Activated T-cell treated with anti-CD3 and anti-CD28 coated beads for 48 hours (primary cell): Measurements from ENCODE around the gene BBC3.
"Not testable (repeated sequence)": the region's sequence is repeated elsewhere in the genome, so short reads cannot be mapped to it uniquely, and the experiment has no call there.

ENCODE experiments used
- DNase-seq: peaks from one replicate; pipeline ENCODE4 v3.0.0-alpha.2; 2020; ENCODE audit warnings: low read depth

The BBC3 gene

DNA sequence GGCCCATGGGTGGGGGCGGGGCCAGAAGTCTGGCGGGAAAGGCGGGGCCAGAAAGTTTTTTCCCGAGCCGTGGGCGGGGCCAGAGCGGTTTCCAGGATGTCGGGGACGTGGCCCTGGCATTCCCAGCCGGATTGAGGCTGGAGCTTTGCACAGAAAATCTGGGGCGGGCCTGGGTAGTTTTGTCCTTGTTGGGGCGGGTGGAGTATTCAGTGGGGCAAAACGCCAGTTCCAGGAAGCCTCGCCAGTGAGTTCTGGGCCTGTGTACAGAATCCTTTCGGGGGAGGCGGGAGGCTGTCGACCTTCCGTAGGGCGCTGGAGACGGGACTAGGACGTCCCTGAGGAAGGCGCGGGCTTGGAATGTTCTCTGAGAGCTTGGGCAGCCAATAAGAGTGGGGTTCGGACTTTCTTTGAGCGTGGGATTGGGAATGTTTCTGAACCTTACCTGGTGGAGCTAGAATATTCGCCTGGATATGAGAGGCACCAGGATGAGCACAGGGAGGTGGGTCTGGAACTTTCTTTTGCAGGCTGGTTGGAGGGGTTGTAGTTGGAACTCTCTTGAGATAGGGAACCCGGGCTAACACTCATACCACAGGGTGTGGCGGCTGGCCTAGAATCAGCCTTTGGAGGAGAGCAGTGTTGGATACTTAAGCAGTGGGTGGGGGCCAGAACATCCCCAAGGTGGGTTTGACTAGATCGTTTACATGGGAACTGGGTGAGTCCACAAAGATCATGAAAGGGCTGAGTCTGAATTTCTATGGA lies 26.6 kb upstream of the BBC3 start:
- no peak for DNase-seq

DNA sequence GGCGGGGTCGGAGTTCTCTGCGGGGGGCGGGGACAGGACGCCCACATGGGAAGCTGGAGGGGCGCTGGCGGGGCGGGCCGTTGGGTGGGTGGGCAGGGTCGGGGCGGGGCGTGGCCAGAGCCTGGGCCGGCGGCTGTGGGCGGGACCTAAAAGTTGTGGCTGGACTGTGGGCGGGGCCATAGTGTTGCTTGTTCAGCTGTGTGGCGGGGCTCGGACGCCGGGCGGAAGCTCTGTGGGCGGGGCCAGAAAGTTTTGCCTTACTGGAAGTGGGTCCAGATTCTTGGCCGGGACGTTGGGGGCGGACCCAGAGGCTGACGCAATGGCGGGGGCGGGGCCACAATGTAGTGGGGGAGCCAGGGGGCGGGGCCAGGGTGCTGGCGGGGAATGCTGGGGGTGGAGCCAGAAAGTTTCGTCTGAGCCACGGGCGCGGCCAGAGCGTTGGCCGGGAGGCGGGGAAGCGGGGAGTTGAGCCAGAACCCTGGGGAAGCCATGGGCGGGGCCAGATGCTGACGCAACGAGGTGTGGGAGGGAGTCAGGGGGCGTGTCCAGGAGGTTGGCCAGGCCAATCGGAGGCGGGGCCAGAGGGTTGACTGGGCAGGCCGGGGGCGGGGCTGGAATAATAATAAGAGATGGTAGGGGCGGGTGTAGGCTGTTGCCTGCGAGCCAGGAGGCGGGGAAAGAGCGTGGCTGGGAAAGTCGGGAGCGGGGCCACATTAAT lies 25.9 kb upstream of the BBC3 start:
- peak; percentile 100 for DNase-seq

DNA sequence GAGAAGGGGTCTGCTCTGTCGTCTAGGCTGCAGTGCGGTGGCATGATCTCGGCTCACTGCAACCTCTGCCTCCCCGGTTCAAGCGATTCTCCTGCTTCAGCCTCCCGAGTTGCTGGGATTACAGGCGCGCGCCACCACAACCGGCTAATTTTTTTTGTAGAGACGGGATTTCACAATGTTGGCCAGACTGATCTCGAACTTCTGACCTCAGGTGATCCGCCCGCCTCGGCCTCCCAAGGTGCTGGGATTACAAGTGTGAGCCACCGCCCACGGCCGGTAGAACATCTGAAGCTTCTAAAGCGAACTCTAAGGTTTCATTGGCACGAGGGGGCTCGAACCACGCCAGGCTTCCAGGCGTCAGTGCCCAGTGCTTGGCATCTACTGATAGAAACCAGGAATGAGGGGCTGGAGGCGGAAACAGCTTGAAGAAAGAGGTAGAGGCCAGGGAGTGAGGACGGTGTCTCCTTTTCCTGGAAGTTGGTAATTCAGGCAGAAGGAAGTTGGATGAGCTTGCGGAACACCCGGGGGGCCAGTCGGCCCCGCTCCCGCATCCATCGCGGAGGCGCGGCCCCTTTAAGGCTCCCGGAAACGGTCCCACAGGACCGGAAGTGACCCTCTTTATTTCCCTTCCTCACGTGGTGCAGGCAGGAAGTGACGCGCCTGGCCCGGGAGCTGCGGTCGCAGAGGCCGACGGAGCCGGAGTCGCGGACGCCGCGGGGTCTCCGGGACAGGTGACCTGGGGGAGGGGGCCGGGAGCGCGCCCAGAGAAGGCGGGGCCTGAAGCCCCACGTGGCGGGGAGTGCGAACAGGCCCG lies 25.1 kb upstream of the BBC3 start, which contains the start of gene CCDC9:
Gene CCDC9, plus strand, starts transcription at position 647 of the 814 bp plus-strand sequence. CDS start 1,876 bp downstream, outside the sequence.
- peak; percentile 97 for DNase-seq

DNA sequence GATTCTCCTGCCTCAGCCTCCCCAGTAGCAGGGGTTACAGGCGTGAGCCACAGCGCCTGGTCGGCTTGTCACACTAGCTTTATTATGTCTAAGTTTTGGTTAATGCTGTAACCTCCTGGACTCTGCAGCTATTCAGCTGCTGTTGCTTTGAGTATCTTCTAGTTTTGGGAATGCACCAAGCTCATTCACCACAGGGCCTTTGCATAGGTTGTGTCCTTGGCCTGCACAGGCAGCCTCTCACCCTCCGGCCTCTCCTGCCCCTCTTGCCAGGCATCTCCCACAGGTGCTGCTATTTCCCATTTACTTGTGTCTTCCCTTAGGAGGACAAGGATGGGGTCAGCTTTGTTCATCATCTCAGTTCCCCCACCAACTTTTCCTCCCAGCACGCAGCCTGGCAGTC lies 23.0 kb upstream of the BBC3 start:
- no peak for DNase-seq

DNA sequence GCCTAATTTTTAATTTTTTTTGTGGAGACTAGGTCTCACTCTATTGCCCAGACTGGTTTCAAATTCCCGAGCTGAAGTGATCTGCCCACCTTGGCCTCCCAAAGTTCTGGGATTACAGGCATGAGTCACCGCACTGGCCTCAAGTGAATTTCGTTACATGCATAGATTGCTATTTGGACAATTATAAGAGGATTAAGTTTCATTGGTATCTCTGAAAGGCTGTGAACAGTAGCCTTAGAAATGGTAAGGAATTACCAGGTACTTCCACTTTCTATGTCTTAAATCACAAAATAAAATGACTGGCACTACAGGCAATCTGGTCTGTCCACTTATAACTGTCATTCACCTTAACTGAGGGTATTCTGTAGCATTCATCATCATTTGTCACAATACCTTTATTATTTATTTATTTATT lies 22.5 kb upstream of the BBC3 start:
- DNase-seq = no peak

DNA sequence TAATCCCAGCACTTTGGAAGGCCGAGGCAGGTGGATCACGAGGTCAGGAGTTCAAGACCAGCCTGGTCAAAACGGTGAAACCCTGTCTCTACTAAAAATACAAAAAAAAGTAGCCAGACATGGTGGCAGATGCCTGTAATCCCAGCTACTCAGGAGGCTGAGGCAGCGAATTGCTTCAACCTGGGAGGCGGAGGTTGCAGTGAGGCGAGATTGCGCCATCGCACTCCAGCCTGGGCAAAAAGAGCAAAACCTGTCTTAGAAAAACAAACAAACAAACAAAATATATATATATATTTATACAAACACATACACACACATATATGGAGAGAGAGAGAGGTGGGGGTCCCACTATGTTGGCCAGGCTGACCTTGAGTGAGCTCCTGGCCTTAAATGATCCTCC lies 22.0 kb upstream of the BBC3 start:
- not testable (repeated sequence) for DNase-seq

DNA sequence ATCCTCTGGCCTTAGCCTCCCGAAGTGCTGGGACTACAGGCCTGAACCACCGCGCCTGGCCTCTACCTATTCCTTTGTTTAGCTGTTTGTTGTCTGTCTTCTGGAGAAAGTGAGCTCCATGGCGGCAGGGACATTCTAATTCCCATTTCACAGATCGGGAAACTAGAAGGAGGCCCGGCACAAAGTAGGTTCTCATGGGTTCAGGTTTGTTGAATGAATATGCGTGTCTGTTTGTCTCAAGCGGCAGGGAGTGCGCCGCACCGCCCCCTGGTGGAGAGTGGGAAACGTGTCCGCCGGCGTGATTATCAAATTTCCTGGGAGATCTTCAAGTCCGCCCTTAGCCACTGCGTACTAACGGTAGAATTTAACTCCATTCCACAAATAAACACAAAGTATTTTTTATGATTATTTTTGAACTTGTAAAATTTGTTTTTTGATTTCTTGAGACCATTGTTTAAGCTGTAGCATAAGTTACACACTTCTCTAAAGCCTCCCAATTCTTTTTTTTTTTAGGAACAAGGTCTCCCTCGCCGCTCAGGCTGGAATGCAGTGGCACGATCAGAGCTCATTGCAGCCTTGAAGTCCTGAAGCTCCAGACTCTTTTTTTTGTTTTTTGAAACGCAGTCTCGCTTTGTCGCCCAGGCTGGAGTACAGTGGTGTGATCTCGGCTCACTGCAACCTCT lies 16.4 kb upstream of the BBC3 start:
- DNase-seq = peak; percentile 79

DNA sequence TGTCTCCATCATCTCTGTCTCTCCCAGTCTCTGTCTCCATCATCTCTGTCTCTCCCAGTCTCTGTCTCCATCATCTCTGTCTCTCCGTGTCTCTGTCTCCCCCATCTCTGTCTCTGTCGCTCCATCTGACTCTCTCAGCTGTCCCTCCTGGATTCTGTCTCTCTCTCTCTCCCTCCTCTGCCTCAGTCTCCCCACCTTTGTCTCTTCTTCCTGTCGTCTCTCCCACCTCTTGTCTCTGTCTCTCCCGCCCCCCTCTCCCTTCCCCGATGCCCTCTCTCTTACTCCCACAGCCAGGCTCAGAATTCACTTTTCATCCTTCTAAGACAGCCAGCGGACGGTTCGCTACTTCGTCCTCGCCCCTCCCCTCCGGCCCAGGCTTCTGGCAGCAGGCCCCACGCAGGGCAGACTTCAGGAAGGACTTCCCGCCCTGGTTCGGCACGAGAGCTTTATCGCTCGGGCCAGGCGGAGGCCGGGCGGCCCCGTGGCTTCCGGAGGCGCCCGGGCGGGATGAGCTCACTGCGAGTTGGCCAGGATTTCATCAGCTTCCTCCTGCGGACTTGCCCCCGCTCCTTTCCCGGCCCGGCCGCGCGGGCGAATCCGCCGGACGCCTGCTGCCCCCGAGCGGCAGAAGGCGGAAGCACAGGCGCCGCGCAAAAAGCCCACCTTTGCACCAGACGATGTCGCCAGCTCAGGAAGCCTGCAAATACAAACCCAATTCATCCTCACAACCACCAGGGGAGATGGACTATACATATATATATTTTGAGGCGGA lies 13.0 kb upstream of the BBC3 start:
- peak; percentile 97 for DNase-seq

DNA sequence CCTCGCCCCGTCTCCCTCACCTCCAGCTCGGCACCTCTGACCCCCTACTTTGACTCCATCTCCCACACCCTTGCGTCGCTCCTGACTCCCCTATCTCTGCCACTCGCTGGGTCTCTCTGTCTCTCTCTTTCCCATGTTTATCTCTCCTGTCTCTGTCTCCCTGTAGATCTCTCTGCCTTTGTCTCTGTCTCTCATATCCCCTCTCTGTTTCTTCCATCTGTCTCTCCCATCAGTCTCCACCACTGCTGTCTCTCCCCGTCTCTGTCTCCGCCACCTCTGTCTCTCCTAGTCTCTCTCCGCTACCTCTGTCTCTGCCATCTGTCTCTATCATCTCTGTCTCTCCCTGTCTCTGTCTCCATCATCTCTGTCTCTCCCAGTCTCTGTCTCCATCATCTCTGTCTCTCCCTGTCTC lies 12.4 kb upstream of the BBC3 start:
- DNase-seq = no peak

DNA sequence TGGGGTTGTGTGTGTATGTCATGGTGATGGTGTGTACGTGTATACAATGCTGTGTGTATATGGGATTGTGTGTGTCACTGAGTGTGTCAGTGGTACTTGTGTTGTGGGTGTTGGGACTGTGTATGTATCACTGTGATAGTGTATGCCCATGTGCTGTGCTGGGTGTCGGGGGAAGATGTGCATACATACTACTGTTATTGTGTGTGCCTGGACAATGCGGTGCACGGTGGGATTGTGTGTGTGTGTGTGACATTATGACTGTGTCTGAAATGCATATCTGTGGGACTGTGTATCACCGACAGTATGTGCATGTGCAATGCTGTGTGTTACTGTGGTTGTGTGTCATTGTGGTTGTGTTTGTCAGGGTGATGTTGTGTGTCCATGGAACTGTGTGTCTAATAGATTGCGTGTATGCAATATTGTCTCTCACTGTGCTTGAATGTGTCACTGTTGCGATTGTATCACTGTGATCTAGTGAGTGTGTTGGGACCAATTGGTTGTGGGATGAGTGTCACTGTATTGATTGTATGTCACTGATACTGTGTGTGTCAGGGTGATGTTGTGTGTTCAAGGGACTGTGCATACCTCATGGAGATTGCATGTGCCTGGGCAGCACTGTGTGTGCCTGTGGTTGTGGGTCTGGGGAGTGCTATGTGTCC lies 11.0 kb upstream of the BBC3 start:
- DNase-seq = no peak

DNA sequence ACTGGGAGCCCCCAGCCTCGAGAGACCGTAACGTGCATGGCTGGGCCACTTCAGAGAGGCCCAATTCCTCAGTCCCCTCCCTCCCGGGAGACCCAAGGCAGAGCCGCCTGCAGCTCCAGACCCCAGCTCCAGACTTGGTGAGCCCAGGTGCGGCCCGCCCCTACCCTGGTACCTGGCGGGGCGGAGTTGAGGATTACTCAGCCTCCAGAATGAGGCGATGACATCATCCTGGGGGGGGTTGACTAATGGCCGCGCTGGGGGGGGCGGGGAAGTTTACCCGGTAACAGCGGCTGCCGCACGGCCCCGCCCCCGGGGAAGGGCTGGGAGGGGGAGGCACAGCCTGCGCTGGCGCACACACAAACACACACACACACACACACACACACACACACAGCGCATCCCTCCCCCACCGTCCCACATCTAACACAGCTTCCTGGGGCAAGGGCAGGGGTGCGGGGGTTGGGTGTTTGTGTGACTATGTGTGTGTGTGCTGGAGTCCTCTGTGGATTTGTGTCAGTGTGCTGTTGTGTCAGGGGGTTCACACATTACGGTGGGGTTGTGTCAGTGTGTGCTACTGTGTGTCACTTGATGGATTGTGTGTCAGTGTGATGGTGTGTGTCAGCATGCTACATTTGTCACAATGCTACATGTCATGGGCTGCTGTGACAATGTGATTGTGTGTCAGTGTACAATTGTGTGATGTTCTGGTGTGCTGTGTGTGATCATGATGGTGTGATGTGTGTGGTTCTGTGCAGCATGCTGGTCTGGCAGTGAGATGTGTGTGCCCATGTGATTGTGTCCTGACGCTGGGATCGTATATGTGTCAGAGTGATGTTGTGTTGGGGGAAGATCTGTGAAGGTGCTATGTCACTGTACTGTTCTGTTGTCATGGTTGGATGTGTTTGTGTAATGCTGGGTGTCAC lies 10.3 kb upstream of the BBC3 start:
- peak; percentile 74 for DNase-seq

DNA sequence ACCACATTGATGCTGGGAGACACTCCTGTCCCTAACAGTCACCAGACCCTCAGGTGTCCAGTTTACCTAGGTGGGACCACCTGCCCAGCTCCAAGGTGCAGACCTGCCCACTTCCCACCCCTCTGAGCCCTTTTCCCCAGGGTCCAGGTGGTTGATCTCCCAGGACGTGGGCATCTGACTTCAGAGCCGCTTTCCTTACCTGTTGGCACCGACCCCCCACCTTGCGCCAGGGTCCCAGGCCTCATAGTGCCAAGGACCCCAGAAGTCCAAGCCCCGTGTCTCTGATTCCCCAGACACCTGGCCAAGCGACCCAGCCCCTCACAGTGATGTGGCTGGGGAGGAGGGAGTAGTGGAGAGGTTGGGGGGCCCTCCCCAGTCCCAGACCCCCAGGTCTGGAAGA lies 9.6 kb upstream of the BBC3 start:
- DNase-seq = no peak

DNA sequence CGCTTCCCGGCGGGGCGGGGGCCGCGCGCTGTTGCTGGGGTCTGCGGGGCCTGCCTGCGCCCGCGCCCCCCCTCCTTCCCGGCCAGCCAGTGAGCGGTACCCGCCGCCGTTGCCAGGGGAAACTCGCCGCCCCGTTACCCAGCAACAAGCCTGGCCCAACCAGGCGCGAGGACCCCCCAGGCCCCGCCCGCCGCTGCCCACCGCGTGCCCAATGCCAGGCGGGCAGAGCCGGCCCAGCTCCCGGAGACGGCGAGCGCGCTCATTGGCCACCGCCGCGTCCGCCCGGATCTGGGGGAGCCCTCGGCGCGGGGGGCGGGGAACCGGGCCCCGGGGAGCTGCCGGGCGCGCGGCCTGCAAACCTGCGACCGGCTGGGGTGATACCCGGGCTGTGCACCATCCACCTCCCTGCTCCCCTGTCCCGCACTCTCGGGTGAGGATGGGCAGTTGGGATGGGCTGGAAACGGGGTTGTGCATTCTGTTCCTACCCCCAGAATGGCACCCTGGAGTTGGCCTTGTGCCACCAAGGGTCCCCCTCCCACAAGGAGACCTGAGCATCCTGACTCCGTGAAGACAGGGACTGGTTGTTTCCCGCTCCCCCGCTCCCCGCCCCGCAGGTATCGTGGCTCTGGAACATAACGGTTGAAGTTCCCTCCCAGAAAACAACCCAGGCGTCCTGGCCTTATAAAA lies 8.8 kb upstream of the BBC3 start:
- no peak for DNase-seq

DNA sequence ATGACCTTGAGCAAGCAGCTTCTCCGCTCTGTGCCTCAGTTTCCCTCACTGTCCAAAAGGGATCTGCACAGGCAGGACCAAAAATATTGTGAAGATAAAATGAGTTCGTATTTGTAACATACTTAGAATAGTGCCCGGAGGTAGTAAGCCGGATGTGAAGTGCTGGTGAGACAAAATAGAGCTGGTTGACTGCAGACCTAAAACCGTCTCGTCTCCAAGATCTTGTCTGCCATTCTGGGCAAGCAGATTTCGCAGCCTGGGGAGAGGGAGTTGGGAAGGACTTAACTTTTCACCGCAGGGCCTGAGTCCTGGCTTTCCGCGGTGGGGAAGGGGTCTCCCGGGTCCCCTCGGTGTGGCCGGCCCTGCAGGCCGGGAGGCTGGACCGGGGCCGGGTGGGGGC lies 8.2 kb upstream of the BBC3 start:
- DNase-seq = no peak

DNA sequence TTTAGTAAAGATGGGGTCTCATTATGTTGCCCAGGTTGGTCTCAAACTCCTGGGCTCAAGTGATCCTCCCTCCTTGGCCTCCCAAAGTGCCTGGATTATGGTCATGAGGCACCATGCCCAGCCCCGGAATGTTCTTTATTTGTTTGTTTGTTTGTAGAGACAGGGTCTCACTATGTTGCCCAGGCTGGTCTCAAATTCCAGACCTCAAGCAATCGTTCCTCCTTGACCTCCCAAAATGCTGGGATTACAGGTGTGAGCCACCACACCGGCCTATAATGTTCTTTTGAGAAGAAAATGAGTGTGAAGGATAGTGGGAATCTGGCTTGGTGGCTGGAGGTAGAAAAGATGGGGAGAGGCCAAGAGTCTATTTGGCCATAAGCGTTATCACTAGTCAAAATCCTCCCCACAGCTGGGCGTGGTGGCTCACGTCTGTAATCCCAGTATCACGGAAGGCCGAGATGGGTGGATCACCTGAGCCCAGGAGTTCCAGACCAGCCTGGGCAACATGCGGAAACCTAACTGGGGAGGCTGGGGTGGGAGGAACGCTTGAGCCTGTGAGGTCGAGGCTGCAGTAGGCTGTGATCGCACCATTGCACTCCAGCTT lies 5.2 kb upstream of the BBC3 start:
- no peak for DNase-seq

DNA sequence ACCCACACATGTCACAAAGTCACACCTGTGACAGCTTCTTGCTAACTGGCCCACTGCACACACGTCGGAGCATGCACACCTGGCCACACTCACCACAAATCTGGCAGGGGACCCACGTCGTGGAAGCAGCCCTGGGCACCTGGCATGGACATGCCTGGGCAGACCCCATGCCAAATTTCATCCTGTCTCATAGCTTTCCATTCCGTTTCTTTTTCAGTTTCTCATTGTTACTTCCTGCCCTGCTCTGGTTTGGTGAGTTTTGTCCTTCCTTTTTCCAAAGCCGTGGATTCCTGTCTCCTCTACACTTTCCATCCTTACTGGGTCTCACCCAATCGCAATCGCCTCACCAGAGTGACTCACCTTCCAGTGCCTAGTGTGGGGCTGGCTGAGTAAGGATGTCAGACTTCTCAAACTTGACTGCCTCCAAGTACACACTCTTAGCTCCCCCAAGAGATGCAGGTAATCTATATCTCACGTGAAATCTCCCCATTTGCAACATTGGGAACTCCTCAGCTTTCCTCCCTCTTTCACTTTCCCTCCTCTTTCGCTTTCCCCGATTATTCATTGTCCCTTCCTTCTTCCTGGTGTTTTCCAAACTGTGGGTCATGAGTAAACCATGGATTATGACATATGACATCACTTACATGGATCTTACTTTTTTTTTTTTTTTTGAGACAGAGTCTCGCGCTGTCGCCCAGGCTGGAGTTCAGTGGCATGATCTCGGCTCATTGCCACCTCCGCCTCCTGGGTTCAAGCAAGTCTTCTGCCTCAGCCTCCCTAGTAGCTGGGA lies 1.6 kb upstream of the BBC3 start:
- no peak for DNase-seq

DNA sequence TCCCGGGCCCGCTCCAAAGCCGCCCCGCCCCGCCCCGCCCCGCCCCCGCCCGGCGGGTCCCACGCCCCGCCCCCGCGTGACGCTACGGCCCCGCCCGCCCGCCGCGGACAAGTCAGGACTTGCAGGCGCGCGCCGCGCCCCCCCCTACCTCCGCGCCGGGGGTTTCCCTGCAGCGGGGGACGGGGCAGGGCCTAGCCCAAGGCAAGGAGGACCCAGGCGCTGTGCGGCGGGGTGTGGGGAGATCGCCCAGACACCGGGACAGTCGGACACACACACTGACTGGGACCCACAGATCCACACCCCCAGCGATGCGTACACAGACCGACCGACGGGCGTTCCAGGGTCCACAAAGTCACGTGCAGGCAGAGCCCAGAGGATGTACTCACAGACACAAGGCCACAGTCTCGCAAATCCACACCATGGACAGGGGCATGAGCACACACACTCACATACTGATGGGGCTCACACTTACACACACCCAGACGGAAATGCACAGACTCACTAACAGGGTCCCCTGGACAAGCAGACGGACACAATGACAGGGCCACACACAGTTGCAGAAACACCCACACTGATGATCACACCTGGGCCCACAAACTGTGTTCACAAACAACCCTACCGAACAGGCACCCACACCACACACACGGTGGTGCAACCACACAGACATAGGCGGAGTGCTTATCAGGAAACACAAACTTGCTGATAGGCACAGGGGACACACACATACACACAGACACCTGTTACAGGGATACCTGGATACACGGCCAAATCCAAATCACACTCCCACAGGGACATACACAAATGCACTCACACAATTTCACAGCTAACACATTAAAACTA lies 436 bp upstream of the BBC3 start:
- peak; percentile 86 for DNase-seq
